H1 (cell line): ENCODE measurements around the gene AP2A2. TPM values are rescaled to one million over a fixed set of nuclear protein-coding genes. Genes with fewer than 3 reads are reported as not detected.

Source experiments
- CTCF ChIA-PET: fragments of 300-600 bp; sonication (Branson Sonifier 250); formaldehyde crosslinking; loops from one replicate; lab custom pipeline; 2021; ENCODE audit not compliant: partially characterized antibody; lab: Charles Lee
- POLR2A ChIA-PET: fragments of 300-600 bp; sonication (Branson Sonifier 250); formaldehyde crosslinking; loops from one replicate; lab custom pipeline; 2021; ENCODE audit warnings: inconsistent platforms; ENCODE audit not compliant: partially characterized antibody; lab: Charles Lee
- DNase-seq, 2 experiments: peaks; one replicate each; pipeline versions ENCODE4 v3.0.0 to v3.0.0-alpha.2; 2010 to 2022; ENCODE audit warnings: low spot score in 2 of 2, low read depth in 1 of 2, mixed read lengths in 1 of 2
- FAIRE-seq: peaks from 2 replicates; lab custom pipeline; 2011; peaks lifted over from hg19 to GRCh38; lab: Jason Lieb, UNC
- H2AFZ ChIP-seq: 2 replicates; pipeline ENCODE4 v1.8.1; 2012; ENCODE audit warnings: low read length, inconsistent platforms
- H2AK5ac ChIP-seq: 2 replicates; pipeline ENCODE4 v1.6.1; 2013; ENCODE audit warnings: low read depth, low read length
- H2BK120ac ChIP-seq: replicated peaks from 2 replicates; pipeline ENCODE3; 2013; ENCODE audit warnings: low read depth, low read length, inconsistent platforms
- H2BK12ac ChIP-seq: 2 replicates; pipeline ENCODE4 v1.6.1; 2013; ENCODE audit warnings: low read depth, low read length
- H2BK15ac ChIP-seq: 2 replicates; pipeline ENCODE4 v1.6.1; 2013; ENCODE audit warnings: low read length
- H2BK20ac ChIP-seq: 2 replicates; pipeline ENCODE4 v1.6.1; 2013; ENCODE audit warnings: low read length
- H2BK5ac ChIP-seq: 2 replicates; pipeline ENCODE4 v1.6.1; 2013; ENCODE audit warnings: low read depth, low read length
- H3K14ac ChIP-seq: 2 replicates; pipeline ENCODE4 v1.6.1; 2013; ENCODE audit warnings: inconsistent platforms; ENCODE audit not compliant: insufficient read length
- H3K18ac ChIP-seq: 2 replicates; pipeline ENCODE4 v1.6.1; 2013; ENCODE audit warnings: low read length; ENCODE audit errors: extremely low read depth
- H3K23ac ChIP-seq: 2 replicates; pipeline ENCODE4 v1.6.1; 2013; ENCODE audit warnings: inconsistent platforms; ENCODE audit not compliant: insufficient read length
- H3K23me2 ChIP-seq: 2 replicates; pipeline ENCODE4 v1.6.1; 2013; ENCODE audit warnings: low read depth, low read length
- H3K27ac ChIP-seq: 2 replicates; pipeline ENCODE4 v1.6.1; 2011; ENCODE audit warnings: low read depth, low read length, inconsistent platforms
- H3K27me3 ChIP-seq, 4 experiments: replicated peaks in 1 of 4; 1 replicate in 1 of 4; 2 replicates in 3 of 4; pipeline versions ENCODE4 v1.6.1 to v1.8.1; 2011 to 2013; ENCODE audit warnings: low read length in 3 of 4, mild to moderate bottlenecking in 3 of 4, inconsistent platforms in 2 of 4, mixed read lengths in 2 of 4, moderate library complexity in 1 of 4; ENCODE audit not compliant: control insufficient read depth in 3 of 4, insufficient read depth in 3 of 4; ENCODE audit errors: extremely low read depth in 1 of 4
- H3K36me3 ChIP-seq, 4 experiments: 2 replicates each; pipeline versions ENCODE4 v1.6.1 to v1.8.1; 2011 to 2013; ENCODE audit warnings: mild to moderate bottlenecking in 4 of 4, low read length in 3 of 4, moderate library complexity in 2 of 4, control low read depth in 1 of 4, inconsistent platforms in 1 of 4; ENCODE audit not compliant: insufficient read depth in 4 of 4, control insufficient read depth in 2 of 4
- H3K4ac ChIP-seq: replicated peaks from 2 replicates; pipeline ENCODE3; 2013; ENCODE audit warnings: low read length, low read depth, mixed read lengths, inconsistent platforms; ENCODE audit not compliant: insufficient read length
- H3K4me1 ChIP-seq, 4 experiments: replicated peaks in 1 of 4; 1 replicate in 1 of 4; 2 replicates in 3 of 4; pipeline versions ENCODE4 v1.6.1 to v1.8.1; 2011 to 2013; ENCODE audit warnings: low read length in 3 of 4, inconsistent platforms in 2 of 4, mixed read lengths in 1 of 4; ENCODE audit not compliant: insufficient read depth in 4 of 4, control insufficient read depth in 3 of 4
- H3K4me2 ChIP-seq, 2 experiments: 2 replicates each; pipeline versions ENCODE4 v1.6.1 to v1.8.1; 2011 to 2013; ENCODE audit warnings: low read depth in 2 of 2, low read length in 2 of 2, control low read depth in 1 of 2, inconsistent platforms in 1 of 2, mild to moderate bottlenecking in 1 of 2; ENCODE audit not compliant: insufficient read depth in 1 of 2
- H3K4me3 ChIP-seq, 4 experiments: fragments of 200-600, 300-600 bp in 1 of 4; sonication (generic), shearing (Covaris generic), sonication (Bioruptor Twin) in 1 of 4; 2 replicates each; pipeline versions ENCODE4 v1.5.1 to v1.8.1; 2011 to 2016; ENCODE audit warnings: low read length in 4 of 4, low read depth in 3 of 4, control low read depth in 2 of 4, inconsistent platforms in 2 of 4, mild to moderate bottlenecking in 2 of 4, mixed read lengths in 1 of 4, moderate library complexity in 1 of 4; ENCODE audit not compliant: insufficient read depth in 2 of 4; ENCODE audit errors: extremely low read depth in 1 of 4
- H3K56ac ChIP-seq: replicated peaks from 2 replicates; pipeline ENCODE3; 2013; ENCODE audit warnings: low read depth, mild to moderate bottlenecking, mixed read lengths, low read length, inconsistent platforms; ENCODE audit not compliant: insufficient read length
- H3K79me1 ChIP-seq: 2 replicates; pipeline ENCODE4 v1.6.1; 2013; ENCODE audit warnings: low read depth, low read length, control low read depth
- H3K79me2 ChIP-seq, 2 experiments: 2 replicates each; pipeline versions ENCODE4 v1.6.1 to v1.8.1; 2012 to 2013; ENCODE audit warnings: low read length in 2 of 2, mild to moderate bottlenecking in 2 of 2, inconsistent platforms in 1 of 2; ENCODE audit not compliant: insufficient read depth in 2 of 2, control insufficient read depth in 1 of 2
- H3K9ac ChIP-seq, 4 experiments: replicated peaks in 1 of 4; 1 replicate in 1 of 4; 2 replicates in 3 of 4; pipeline versions ENCODE4 v1.6.1 to v1.8.1; 2011 to 2013; ENCODE audit warnings: low read depth in 3 of 4, low read length in 3 of 4, control low read depth in 2 of 4, mild to moderate bottlenecking in 2 of 4, moderate library complexity in 2 of 4, inconsistent platforms in 1 of 4; ENCODE audit errors: extremely low read depth in 1 of 4
- H3K9me3 ChIP-seq, 2 experiments: 2 replicates each; pipeline versions ENCODE4 v1.6.1 to v1.8.1; 2012 to 2013; ENCODE audit warnings: mild to moderate bottlenecking in 2 of 2, moderate library complexity in 2 of 2, control low read depth in 1 of 2, inconsistent platforms in 1 of 2, low read depth in 1 of 2, low read length in 1 of 2, mixed read lengths in 1 of 2; ENCODE audit not compliant: insufficient read depth in 2 of 2
- H4K20me1 ChIP-seq, 2 experiments: replicated peaks in 1 of 2; 2 replicates each; pipeline versions ENCODE3 to v1.8.1; 2011 to 2013; ENCODE audit warnings: inconsistent platforms in 2 of 2, low read length in 2 of 2, mild to moderate bottlenecking in 1 of 2; ENCODE audit not compliant: insufficient read depth in 2 of 2, control insufficient read depth in 1 of 2
- H4K5ac ChIP-seq: 2 replicates; pipeline ENCODE4 v1.6.1; 2013; ENCODE audit warnings: low read length, low read depth, mixed read lengths, inconsistent platforms; ENCODE audit not compliant: insufficient read length
- H4K8ac ChIP-seq: 2 replicates; pipeline ENCODE4 v1.8.0; 2013; ENCODE audit warnings: mild to moderate bottlenecking, moderate library complexity, low read length, inconsistent platforms; ENCODE audit not compliant: insufficient read depth; ENCODE audit errors: extremely low read depth
- H4K91ac ChIP-seq: replicated peaks from 2 replicates; pipeline ENCODE3; 2013; ENCODE audit warnings: low read length, mixed read lengths, inconsistent platforms; ENCODE audit not compliant: insufficient read length
- BCL11A ChIP-seq, 2 experiments: IDR thresholded peaks; one replicate each; pipeline ENCODE4 v1.6.1; 2011; ENCODE audit warnings: low read depth in 2 of 2, low read length in 2 of 2, mild to moderate bottlenecking in 2 of 2
- CTBP2 ChIP-seq: IDR thresholded peaks from 2 replicates; pipeline ENCODE4 v1.7.0; 2011; ENCODE audit warnings: borderline replicate concordance, mild to moderate bottlenecking, moderate library complexity, mixed read lengths, low read length; ENCODE audit not compliant: insufficient read depth, insufficient read length
- JUND ChIP-seq: IDR thresholded peaks from 2 replicates; pipeline ENCODE4 v1.6.1; 2011; ENCODE audit warnings: mild to moderate bottlenecking, improper control_type of control experiment, low read length
- NANOG ChIP-seq: IDR thresholded peaks from 2 replicates; pipeline ENCODE4 v1.6.1; 2011; ENCODE audit warnings: low read length, low read depth, mild to moderate bottlenecking, inconsistent platforms; ENCODE audit not compliant: insufficient read depth, poor library complexity, severe bottlenecking
- RFX5 ChIP-seq: IDR thresholded peaks from 2 replicates; pipeline ENCODE4 v1.6.1; 2011; ENCODE audit warnings: low read depth, low read length, improper control_type of control experiment, borderline replicate concordance
- RNF2 ChIP-seq: fragments of 200-900, 300-1000 bp; sonication (generic); IDR thresholded peaks from 2 replicates; pipeline ENCODE4 v1.7.1; 2016; ENCODE audit warnings: borderline replicate concordance, low read depth, mild to moderate bottlenecking, antibody characterized with exemption, low read length; ENCODE audit not compliant: poor library complexity, severe bottlenecking; ENCODE audit errors: missing control alignments
- SP1 ChIP-seq: IDR thresholded peaks from 2 replicates; pipeline ENCODE4 v1.6.1; 2011; ENCODE audit warnings: low read depth, low read length
- TBP ChIP-seq: IDR thresholded peaks from 2 replicates; pipeline ENCODE4 v1.6.1; 2011; ENCODE audit warnings: low read depth, low read length, improper control_type of control experiment
- WGBS, 2 experiments: shearing (Covaris generic) in 1 of 2; methylation state at CpG; one replicate each; pipeline versions ENCODE4 v1.1.6 to v1.1.7; 2013 to 2015; ENCODE audit warnings: low lambda C conversion rate in 2 of 2, mixed read lengths in 2 of 2, inconsistent platforms in 1 of 2, low coverage in 1 of 2, missing lambda C conversion rate in 1 of 2; ENCODE audit not compliant: insufficient replicate concordance in 2 of 2, insufficient coverage in 1 of 2, insufficient read length in 1 of 2; ENCODE audit errors: extremely low coverage in 1 of 2, missing lambda C conversion rate in 1 of 2; 5-methylcytosine and 5-hydroxymethylcytosine counted together
- polyA plus RNA-seq, 7 experiments: library from polyadenylated mRNA; depleted of rRNA in 3 of 7; stranded (reverse) in 5 of 7; unstranded in 2 of 7; fragments of >200 nt in 5 of 7; fragments of 200-250 nt in 2 of 7; gene quantifications; 1 replicate in 5 of 7; 2 replicates in 1 of 7; 4 replicates in 1 of 7; pipeline versions ENCODE4 v1.2.1 to v1.2.3, GENCODE V29; 2011 to 2013; ENCODE audit warnings: missing spikeins in 2 of 7, mixed read lengths in 2 of 7
- total RNA-seq: library from RNA; stranded (reverse); fragmentation: NEBNext Ultra II Directional; extraction: Animal tissue kit (Norgen Biotek cat#: 25700); gene quantifications from 2 replicates; pipeline ENCODE4 v1.2.1, GENCODE V29; 2021

Gene AP2A2
- total and polyA plus RNA-seq, 2 of the 8 experiments (the other 6 are each of a cell fraction or from before 2014, with no cell fraction given) = 50.0 to 65.0 TPM

GRCh38 chr11:987671-988070 lies 62.0 kb downstream of the AP2A2 start:
- no peak overlapping the region for H2BK5ac ChIP-seq
- no peak overlapping the region for H3K9ac ChIP-seq
- H2AK5ac ChIP-seq = no peak overlapping the region
- no peak overlapping the region for H3K14ac ChIP-seq
- H3K4me3 ChIP-seq = no peak overlapping the region
- H3K23me2 ChIP-seq = no peaks in the 10 kb centered on the region
- H2BK12ac ChIP-seq = no peak overlapping the region
- H2BK120ac ChIP-seq = no peak overlapping the region
- FAIRE-seq = no peak
- peaks cover 0 to 17% of the 10 kb centered on the region in 2 experiments for H4K20me1 ChIP-seq
- TF ChIP-seq NANOG (no peak), RNF2 (no peak), RFX5 (no peak), BCL11A (IDR thresholded peaks at IDR 0.05; ENCODE audit: low read depth in 2 of 2, low read length in 2 of 2) (no peak), JUND (no peak), CTBP2 (no peak), SP1 (no peak), TBP (no peak)
- TF ChIP-seq, all 59 proteins: peak for 0
- H3K27ac ChIP-seq = no peak overlapping the region
- no peaks in the 10 kb centered on the region; a peak in 1 of 4 replicates for H3K79me2 ChIP-seq
- H2BK20ac ChIP-seq = no peak overlapping the region
- H3K4me1 ChIP-seq = no peaks in the 10 kb centered on the region; a peak in 1 of 7 replicates
- H4K5ac ChIP-seq = no peak overlapping the region
- no peak overlapping the region for H3K23ac ChIP-seq
- no peak overlapping the region for H3K18ac ChIP-seq
- no peak overlapping the region for H4K91ac ChIP-seq
- H3K56ac ChIP-seq = no peak overlapping the region
- ChIA-PET POLR2A (interaction anchor here (1.2 kb wide), 1 partner anchor 20 kb away, joined by 3 read pairs; no protein-coding TSS in a partner anchor), CTCF (interaction anchor here (0.6 to 2.3 kb wide), 5 partner anchors 12 to 1982 kb away, joined by 3 to 9 read pairs (median 4); no protein-coding TSS in a partner anchor)
- 95% methylated on average over 15 of the region's 15 CpGs; no CpG with 5 or more reads in 1 of the 2 experiments for WGBS, 2 experiments
- no peak overlapping the region for H4K8ac ChIP-seq
- no peak overlapping the region for H2BK15ac ChIP-seq
- no peak overlapping the region for H2AFZ ChIP-seq
- H3K79me1 ChIP-seq = 0 out of 2 replicates have a peak, but pooled peaks cover 2% of the 10 kb centered on the region
- no peak for DNase-seq
- no peak overlapping the region for H3K4ac ChIP-seq
- no peaks in the 10 kb centered on the region for H3K27me3 ChIP-seq
- no peaks in the 10 kb centered on the region for H3K9me3 ChIP-seq
- H3K36me3 ChIP-seq = peaks cover 12 to 50% (median 41%) of the 10 kb centered on the region in 4 experiments; a peak in 7 of 8 replicates
- no peak overlapping the region for H3K4me2 ChIP-seq
